GM19452 (cell line): ENCODE measurements around the gene DHX16.

ENCODE experiments used
- ATAC-seq: cut with Tn5 transposase; IDR thresholded peaks from one replicate; pipeline ENCODE4 v1.9.1; 2021; ENCODE audit not compliant: unreplicated experiment

DHX16 gene

DNA sequence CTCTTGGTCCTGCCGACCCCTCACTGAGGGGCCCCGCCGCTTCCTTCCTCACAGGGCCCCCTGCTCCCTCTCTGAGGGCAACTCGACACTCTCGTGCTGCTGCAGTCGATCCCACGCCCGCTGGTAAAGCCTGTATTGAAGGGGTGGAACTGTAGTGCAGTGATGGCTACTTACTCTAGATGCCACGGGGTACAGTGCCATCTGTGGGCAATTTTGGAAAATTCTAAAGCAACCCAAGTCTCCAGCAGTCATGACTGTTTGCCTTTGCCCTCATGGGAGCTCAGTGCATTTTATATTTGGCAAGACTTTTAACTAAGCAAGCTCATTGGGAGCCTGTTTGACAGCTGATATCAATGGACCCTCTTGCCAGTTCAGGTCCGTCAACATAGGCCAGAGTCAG lies 32.3 kb downstream of the DHX16 start:
- ATAC-seq = no peak

DNA sequence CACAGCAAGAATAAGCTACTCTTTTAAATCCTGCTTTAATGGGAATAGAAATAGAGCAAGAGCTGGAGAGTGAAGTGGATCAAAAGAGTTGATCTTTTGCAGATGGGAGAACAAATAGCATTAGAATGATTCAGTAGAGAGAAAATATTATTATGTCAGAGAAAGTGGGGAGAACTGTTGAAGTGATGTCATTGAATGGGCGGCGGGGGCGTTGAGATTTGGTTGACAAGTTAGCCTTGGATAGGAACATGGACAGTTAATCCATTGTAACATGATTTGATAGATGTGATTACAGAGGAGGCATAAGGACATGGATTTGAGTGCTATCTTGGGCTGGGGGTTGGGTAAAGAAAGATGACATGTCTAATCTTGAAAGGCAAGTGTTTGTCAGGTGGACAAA lies 37.0 kb downstream of the DHX16 start:
- ATAC-seq = no peak

DNA sequence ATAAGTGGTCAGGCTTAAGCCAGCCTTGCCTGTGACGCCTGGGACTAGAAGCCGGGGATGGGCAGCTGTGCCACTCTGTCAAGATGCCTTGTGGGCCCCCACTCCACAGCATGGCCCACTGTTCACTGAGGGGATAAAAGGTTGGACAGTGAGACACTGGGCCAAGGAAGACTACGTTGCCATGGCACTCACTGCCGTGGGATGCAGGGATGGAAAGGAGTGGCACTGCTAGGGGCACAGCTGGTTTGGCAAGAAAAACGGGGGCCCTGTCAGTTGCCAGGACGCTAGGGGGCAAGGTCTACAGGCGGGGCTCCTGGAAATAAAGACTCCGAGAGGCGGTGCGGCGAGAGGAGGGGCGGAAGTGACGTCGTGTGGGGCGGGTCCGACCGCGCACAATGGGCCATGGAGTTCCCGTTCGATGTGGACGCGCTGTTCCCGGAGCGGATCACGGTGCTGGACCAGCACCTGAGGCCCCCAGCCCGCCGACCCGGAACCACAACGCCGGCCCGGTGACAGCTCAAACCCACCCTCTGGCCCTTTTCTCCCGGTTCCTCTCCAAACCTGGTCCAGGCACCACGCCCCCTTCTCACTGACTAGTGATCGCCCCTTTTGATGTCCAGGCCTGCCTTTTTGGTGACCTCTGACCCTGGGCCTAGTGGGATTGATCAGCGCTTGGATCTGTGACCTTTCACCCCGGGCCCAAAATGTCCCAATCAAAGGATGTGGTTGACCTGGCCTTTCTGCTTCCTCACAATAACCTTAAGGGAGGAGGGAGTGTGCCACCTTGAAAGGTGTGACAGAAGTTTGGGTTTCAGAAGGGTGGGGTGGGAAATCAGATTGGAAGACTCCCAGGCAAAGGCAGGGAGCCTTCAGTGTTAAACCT lies 46.1 kb downstream of the DHX16 start, which contains the start of gene ATAT1:
Gene ATAT1, plus strand, starts transcription at position 391 of the 883 bp plus-strand sequence.
- ATAC-seq = peak; percentile 80

DNA sequence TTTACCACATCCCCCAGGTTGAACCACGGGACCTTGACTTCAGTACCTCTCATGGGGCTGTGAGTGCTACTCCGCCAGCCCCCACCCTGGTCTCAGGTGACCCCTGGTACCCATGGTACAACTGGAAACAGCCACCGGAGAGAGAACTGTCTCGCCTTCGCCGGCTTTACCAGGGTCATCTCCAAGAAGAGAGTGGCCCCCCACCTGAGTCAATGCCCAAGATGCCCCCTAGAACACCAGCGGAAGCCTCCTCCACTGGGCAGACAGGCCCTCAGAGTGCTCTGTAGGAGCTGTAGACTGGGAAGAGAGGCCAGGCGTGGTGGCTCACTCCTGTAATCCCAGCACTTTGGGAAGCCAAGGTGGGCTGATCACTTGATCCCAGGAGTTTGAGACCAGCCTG lies 47.3 kb downstream of the DHX16 start:
- ATAC-seq = no peak

DNA sequence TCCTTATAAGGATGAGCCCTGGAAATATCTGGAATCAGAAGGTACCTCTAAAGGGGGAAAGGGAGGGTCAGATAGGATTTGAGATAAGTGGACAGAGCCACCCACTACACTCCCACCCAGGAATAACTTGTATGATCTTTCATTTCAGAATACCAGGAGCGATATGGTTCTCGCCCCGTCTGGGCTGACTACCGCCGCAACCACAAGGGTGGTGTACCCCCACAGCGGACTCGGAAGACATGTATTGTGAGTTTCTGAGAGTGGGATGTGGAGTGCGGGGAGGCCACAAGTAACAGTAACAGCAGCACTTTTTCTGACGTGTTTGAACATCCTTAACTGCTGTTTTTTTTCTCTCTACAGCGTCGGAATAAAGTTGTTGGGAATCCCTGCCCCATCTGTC lies 53.2 kb downstream of the DHX16 start:
- ATAC-seq = no peak

DNA sequence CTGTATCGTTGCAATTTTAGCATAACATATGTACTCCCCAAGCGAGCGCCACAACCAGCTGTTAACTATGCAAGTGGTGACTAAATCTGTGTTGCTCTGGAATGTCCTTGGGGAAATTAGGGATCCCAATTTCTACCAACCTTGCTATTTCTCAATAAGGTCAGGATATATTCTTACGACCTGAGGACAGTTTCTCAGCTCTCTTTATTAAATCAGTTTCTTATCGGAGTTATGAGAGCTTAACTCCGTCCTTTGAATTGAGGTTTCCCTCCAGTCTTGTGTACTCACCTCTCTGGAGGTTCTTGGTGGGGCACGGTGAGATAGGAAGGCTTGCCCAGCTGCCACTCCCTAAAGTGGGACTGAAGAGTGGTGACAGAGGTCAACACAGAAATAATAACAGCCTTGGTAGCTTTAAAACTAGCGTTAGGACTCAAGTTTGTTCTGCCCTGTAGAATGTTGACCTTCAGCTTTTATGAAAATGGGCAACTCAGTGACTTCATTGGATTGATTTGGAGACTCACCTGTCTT lies 54.5 kb downstream of the DHX16 start:
- ATAC-seq = no peak

DNA sequence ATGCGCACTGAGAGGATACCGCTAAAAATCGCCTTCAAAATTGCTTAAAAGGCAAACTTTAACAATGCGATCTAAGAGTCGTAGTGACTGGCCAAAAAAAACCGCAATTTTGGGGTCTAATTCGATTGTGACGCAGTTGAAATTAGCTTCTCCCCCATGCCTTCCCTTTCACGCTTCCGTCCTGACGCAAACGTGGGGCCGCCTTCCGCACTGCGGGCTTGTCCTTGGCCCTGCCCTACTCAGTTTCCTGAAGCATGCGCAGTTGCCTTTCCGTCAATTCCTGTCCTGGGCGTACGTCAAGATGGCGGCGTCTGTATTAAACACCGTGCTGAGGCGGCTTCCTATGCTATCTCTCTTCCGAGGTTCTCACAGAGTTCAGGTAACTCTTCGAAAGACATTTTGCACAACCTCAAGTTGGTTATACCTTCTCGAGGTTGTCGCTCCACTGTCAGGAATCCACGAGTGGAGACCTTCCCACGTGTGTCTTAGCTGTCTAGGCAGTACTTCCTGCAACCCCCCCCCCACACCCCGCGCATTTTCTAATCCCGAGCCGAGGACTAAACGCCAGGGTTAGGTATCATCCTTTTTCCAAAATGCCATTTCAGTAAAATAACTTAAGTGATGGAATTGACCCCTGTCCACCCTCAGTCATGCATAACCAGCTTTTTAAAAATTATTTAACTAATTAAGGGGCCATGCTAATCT lies 55.1 kb downstream of the DHX16 start, which contains the start of gene MRPS18B:
Gene MRPS18B, plus strand, starts transcription at position 276 of the 705 bp plus-strand sequence. Its CDS starts 26 bp downstream, at position 302.
- ATAC-seq = peak; percentile 70

DNA sequence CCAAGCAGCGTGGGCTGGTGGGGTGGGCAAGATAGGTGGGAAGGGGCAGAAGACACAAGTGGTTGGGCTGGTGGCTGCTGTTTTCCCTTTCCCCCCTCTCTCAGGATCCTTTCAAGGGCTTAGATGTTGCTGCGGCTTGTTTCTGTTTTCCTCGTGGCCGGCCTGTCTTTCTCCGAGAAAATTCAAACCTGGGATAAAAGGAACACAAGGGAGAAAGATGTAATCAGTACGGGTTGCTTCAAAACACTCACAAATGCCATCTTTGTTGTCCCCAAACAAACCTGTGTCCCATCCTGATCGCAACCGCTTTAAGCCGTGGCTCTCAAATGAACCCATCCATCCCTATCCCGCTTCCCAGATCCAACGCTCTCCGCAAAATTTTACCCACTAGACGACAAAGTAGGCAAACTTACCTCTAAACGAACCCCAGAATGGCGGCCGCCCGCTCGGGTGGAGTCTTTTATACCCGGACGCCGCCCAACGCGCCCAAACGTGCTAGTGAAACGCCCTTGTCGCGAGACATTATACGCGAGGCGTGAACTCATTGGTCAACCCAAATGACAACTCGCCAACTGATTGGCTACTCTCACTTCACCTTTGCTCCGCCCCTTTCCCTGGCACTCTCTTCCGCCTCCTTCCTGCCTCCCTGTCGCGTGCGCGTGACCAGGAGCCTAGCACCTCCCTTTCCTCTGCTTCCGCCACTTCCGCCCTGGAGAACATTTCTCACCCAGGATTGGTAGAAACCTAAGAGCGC lies 55.8 kb downstream of the DHX16 start, which contains the start of gene PPP1R10:
Gene PPP1R10, minus strand, starts transcription at position 433 of the 754 bp plus-strand sequence. CDS start 7,299 bp downstream, outside the sequence.
- ATAC-seq = peak; percentile 73

DNA sequence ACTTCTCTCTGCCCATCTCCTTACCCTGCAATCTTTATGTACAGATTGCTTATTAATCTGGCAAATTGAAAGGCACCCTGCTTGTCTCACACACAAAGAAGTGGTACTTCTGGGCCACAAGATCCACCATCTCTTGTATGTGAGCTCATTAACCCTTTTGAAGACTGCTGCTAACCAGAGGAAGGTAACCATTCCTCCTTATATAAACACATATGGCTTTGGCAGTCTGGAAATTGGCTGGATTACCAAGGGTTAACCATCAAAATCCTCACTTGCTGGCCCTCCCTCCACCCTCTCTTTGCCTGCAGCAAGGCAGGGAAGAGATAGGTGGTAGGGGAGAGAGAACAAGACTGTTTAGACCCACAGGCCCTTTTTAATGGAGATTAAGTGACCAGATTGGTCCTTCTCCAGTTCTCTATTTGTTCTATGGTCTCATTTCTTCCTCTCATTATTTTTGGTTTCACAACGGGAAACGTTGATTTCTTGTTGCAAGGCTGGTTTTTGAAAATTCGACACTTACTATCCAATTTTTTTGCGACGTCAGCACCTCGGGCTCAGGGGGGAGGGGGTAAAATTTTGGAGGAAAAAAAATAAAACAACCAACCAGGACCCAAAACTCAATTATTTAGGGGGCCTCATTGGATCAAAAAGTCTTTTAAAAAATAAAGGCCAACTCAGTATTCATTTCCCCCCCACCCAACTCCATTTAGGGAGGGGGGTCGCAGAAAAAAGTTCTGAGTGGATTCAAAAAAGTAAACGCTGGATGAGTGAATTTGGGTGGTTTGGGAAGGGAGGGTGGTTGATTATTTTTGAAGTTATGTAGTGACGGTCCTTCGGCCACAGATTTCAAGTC lies 56.6 kb downstream of the DHX16 start:
- no peak for ATAC-seq

DNA sequence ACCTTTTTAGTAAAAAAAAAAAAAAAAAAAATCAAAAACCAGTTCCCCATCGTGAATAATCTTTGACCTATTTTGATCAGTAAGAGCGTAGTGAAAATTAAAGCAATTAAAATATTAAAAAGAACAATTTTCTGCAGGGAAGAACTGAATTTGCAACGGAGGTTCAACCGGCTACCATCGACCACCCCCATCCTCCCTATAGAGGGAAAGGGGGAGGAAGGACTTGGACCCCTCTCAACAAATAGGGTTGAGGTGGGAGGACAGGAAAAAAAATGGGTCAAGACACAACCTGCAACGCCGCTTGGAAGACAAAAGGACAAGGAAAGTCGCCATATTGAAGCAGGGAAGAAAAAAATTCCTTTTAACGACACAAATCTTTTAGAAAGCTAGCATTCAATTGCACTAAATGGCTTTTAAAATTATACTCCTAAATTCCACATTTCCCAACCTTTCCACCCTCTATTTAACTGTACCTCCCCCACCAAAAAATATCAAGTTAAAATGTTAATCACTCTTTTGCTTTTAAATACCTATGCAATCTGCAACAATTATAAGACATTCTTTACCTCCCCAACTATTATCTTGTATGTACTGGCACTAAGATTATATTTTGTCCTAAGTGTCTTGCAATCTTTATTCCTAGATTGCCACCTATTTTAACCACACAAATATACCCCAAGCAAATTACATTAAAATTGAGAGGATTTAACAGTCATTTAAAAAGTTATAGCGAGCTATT lies 57.4 kb downstream of the DHX16 start:
- no peak for ATAC-seq

DNA sequence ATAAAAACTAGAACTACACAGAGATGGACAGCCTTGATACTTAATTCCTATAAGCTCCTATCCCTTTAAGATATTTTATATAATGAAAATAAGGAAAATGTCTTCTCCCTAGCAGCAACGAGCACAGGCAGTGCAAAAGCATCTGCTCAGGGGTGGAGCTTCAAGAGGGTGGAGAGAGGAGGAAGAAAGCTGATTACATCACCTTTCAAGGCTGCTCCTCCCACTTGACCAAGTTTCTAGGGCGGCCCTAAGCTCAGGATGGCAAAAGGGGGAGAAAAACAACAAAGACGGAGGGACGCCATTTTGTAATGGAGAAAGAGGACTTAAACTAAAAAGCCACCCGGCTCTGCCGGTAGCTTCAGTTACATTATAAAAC lies 58.0 kb downstream of the DHX16 start:
- ATAC-seq = peak; percentile 33

DNA sequence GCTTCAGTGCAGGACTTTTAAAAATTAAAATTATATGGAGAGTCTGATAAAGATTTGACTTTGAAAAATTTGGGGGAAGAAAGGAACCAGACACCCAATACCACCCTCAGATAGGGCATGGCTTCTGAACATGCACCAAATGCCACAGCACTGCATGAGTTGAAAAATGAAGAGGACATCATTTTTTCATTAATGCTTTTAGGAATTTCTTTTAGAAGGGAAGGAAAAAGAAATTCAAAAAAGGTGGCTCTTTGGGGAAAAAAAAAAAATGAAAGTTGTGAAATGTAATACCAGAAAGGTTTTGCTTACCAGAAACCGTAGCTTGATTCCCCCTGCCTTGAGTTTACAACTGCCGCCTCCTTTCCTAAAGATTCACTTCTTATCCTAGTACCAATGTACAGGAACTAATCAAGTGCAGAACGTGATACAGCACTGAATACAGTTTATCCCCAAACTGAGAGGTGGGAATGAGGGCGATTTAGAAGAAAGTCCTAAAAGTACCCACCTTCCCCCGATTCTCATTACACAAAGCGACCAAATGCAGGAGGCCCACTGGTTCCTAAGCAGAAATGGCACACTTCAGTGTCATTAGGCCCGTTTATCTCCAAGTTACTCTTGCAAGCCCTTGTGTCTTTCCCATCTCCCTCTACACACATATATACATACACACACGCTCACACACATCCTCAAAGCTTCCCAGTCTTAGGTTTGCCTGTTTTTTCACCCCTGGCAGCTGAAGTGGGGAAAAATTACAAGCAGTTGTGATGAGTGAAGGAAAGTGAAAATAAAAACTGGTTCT lies 58.6 kb downstream of the DHX16 start:
- no peak for ATAC-seq

DNA sequence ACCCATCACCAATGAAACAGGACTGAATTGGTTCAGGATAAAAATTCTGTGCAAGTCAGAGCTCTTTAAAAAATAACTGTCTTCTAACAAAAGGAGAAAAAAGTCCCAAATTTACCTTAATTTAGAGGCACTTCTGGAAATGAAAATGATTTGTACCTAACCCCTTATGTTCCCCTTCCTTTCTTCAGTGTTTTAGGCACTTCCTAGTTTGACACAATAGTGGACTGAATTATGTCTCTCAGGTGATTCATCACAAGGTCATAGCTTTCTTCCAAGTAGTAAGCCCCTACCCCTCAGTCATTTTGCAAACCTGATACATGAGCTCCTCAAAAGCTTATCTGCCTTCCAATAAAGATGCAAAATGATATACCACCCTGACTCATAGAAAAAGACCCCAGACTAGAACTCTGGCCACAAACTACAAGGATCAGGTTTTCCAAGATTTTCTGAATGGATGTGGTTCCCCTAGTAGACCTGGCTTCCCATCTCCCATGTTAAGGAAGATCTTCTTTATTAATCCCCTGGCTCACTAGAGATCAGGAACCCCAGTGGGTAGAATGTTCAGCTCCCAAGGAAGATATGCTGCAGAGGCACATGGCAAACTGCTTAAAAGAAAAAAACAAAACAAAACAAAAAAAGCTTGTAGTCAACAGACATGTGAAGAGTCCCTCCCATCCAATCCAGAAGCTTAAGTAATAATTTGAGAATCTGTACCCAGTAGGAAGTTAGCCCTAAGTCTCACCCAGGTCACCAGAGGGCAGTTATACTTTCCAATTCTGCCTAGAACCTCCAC lies 59.4 kb downstream of the DHX16 start:
- no peak for ATAC-seq

DNA sequence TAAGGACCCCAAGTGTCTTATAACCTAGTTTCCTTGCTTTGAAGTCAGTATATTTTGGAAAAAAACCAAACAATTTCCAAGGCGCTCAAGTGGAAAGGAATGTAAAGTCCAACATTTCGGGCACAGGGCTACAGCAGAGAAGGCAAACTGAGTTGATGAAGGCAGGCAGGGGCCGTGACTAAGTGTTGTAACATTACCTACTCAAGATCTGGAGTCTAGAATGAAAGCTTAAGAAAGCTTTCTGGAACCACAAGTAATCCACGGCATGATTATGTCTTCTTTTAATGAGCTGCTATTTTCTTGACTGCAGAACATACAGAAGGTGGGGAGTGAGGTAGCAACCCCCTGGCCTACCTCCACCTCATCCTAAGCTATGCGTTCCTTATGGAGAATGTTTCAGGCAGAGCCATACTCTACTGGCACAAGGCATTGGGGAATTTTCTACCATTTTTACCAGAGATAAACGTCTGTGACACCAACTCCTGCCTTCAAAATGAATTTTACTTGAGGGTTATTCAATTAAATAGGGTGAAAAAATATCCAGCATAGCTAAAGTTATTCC lies 60.0 kb downstream of the DHX16 start:
- no peak for ATAC-seq

DNA sequence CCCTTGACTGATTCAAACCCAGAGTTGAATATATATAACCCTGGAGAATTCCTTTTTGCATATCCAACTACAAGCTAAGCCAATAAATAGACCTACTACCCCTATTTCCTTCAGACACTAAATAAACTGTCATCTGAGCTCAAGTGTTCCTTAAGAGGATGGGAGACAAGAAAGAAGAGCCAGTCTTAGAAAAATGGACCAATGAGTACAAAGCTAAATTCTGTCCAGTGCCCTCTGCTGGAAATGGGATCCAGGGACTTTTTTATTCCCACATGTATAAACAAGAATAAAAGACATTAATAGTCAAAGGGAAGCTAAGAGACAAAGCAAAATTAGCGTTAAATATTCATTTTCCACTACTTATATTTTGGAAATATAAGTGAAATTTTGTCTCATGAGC lies 60.6 kb downstream of the DHX16 start:
- ATAC-seq = no peak

DNA sequence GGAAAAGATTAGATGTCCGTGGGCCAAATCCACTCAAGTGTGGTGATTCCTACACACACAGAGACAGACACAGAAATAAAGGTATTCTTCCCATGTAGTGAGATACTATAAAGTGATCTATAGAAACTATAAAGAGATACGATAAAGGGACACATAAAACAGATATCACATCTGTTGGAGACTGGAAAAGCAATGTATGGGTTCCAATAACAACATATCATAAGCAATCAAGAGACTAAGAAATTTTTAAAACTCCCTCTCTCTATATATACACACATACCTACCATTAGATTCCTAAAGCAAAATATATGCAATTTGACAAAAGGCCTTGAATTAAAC lies 61.0 kb downstream of the DHX16 start:
- no peak for ATAC-seq

DNA sequence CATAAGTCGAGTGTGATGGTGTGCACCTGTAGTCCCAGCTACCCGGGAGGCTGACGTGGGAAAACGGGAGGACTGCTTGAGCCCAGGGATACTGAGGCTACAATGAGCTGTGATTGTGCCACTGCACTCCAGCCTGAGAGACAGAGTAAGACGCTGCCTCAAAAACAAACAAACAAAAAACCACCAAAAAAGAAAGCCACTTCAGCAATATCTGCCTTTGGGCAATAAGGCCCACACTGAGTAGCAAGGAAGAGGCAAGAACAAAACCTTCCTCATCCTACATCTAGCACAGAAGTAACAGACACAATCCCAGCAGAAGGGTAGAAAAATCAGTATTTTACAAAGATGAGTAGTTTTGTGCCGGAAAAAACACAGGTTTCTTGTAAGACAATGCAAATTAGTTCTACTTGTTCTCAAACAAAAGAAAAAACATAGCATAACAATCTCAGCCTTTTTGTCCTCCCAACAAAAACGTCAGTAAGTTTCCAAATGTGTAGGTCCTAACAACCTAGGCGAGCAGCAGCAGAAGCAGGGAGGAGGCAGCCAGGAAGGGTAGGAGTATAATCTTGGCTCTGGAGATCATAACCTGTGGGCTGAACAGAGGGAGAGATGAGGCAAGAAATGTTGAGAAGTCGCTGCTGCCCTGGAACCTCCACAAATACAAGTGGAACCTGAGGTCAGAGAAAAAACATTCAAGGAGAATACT lies 61.5 kb downstream of the DHX16 start:
- no peak for ATAC-seq
